HL-60 (cell line): ENCODE results near the gene SLIT2.

ENCODE experiments used
- GABPA ChIP-seq: IDR thresholded peaks from 2 replicates; pipeline ENCODE4 v1.6.1; 2012; ENCODE audit warnings: low read depth
- POLR2AphosphoS5 ChIP-seq: IDR thresholded peaks from 2 replicates; pipeline ENCODE4 v1.6.1; 2012; ENCODE audit warnings: low read depth
- SPI1 ChIP-seq: IDR thresholded peaks from 2 replicates; pipeline ENCODE4 v1.6.1; 2012; ENCODE audit warnings: low read depth, mild to moderate bottlenecking, borderline replicate concordance
- TF ChIP-seq, protein P1 (sequence below): IDR thresholded peaks from one replicate; pipeline ENCODE4 v1.5.1; 2011; ENCODE audit warnings: low read length, control low read depth, inconsistent platforms; ENCODE audit not compliant: insufficient read depth
- TF ChIP-seq, protein P2 (sequence below): IDR thresholded peaks from 2 replicates; pipeline ENCODE4 v1.6.1; 2012; ENCODE audit warnings: low read depth; ENCODE audit not compliant: insufficient replicate concordance

DNA sequence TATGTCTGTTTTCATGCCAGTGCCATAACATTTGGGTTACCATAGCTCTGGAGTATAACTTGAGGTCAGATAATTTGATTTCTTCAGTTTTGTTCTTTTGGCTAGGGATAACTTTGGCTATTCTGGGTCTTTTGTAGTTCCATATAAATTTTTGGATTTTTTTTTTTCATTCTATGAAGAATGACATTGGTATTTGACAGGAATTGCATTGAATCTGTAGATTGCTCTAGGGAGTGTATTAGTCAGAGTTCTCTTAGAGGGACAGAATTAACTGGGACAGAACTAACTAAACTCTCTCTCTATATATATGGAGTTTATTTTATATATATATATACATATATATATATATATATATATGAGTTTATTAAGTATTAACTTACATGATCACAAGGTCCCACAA, 32.2 kb upstream of the SLIT2 start:
- TF ChIP-seq POLR2AphosphoS5 (no peak), GABPA (no peak), SPI1 (no peak)
- TF ChIP-seq, protein P1, sequence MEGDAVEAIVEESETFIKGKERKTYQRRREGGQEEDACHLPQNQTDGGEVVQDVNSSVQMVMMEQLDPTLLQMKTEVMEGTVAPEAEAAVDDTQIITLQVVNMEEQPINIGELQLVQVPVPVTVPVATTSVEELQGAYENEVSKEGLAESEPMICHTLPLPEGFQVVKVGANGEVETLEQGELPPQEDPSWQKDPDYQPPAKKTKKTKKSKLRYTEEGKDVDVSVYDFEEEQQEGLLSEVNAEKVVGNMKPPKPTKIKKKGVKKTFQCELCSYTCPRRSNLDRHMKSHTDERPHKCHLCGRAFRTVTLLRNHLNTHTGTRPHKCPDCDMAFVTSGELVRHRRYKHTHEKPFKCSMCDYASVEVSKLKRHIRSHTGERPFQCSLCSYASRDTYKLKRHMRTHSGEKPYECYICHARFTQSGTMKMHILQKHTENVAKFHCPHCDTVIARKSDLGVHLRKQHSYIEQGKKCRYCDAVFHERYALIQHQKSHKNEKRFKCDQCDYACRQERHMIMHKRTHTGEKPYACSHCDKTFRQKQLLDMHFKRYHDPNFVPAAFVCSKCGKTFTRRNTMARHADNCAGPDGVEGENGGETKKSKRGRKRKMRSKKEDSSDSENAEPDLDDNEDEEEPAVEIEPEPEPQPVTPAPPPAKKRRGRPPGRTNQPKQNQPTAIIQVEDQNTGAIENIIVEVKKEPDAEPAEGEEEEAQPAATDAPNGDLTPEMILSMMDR = no peak
- TF ChIP-seq, protein P2, sequence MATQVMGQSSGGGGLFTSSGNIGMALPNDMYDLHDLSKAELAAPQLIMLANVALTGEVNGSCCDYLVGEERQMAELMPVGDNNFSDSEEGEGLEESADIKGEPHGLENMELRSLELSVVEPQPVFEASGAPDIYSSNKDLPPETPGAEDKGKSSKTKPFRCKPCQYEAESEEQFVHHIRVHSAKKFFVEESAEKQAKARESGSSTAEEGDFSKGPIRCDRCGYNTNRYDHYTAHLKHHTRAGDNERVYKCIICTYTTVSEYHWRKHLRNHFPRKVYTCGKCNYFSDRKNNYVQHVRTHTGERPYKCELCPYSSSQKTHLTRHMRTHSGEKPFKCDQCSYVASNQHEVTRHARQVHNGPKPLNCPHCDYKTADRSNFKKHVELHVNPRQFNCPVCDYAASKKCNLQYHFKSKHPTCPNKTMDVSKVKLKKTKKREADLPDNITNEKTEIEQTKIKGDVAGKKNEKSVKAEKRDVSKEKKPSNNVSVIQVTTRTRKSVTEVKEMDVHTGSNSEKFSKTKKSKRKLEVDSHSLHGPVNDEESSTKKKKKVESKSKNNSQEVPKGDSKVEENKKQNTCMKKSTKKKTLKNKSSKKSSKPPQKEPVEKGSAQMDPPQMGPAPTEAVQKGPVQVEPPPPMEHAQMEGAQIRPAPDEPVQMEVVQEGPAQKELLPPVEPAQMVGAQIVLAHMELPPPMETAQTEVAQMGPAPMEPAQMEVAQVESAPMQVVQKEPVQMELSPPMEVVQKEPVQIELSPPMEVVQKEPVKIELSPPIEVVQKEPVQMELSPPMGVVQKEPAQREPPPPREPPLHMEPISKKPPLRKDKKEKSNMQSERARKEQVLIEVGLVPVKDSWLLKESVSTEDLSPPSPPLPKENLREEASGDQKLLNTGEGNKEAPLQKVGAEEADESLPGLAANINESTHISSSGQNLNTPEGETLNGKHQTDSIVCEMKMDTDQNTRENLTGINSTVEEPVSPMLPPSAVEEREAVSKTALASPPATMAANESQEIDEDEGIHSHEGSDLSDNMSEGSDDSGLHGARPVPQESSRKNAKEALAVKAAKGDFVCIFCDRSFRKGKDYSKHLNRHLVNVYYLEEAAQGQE = no peak
